GM18526 (cell line): ENCODE data around the gene TMEM120A.

Source experiments
- POLR2A ChIP-seq: IDR thresholded peaks from 3 replicates; pipeline ENCODE4 v1.6.1; 2011; ENCODE audit not compliant: insufficient read length; ENCODE audit errors: extremely low read depth

The TMEM120A gene

GRCh38 chr7:76000566-76000965 is 6.2 kb upstream of the TMEM120A start:
- no peak for TF ChIP-seq POLR2A

DNA sequence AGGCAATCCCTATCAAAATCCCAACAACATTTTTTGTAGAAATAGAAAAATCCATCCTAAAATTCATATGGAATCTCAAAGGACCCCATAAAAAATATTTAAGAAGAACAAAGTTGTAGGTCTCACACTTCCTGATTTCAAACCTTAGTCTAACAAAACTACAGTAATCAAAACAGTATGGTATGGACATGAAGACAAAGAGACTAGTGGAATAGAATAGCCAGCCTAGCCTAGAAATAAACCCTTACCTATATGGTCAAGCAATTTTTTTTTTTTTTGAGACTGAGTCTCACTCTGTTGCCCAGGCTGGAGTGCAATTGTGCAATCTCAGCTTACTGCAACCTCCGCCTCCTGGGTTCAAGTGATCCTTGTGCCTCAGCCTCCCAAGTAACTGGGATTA is 3.6 kb upstream of the TMEM120A start:
- no peak for TF ChIP-seq POLR2A

GRCh38 chr7:75996476-75996875 is 2.1 kb upstream of the TMEM120A start:
- TF ChIP-seq POLR2A, result no peak

DNA sequence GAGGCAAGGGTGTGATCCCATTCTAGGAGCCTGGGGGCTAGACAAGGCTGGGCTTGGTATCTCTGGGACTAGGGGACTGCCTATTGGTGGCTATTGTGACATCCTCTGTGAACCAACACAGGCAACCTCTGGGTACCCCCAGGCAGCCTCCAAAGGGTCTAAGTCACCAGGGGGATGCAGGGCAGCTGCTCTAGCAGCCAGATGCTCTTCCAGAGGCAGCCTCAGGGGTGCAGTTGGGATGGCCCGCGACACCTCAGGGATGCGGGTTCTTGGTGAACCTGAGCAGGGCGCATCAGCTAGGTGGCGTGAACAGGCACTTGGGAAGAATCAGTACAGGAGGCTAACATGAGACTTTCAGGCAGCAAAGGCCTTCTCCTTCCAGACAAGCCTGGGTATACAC is 1.6 kb upstream of the TMEM120A start:
- no peak for TF ChIP-seq POLR2A

DNA sequence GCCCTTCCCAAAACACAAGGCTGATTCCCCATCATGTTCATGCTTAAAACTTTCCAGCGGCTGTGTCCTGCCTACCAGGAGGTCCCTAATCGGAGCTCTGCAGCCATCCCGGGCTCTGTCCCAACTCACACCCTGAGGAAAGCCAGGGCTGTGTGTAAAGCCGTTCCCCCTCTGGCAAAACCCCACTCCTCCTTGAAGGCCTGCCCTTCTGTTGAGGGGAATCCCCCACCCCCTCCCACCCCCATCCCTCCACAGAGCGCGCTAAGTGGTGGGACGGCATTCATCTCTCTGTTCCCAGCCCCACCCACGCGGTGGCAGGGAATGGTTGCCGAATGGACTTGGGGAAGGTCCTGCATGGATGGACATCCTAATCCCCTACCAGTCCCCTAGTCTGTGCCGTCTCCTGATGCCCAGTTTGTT is 667 bp upstream of the TMEM120A start:
- no peak for TF ChIP-seq POLR2A

GRCh38 chr7:75993689-75994387 is 557 bp downstream of the TMEM120A start:
- TF ChIP-seq POLR2A, result no peak

GRCh38 chr7:75992083-75992755 is 2.2 kb downstream of the TMEM120A start:
- no peak for TF ChIP-seq POLR2A

GRCh38 chr7:75991531-75992082 is 2.8 kb downstream of the TMEM120A start:
- TF ChIP-seq POLR2A, result no peak

- TF ChIP-seq POLR2A, result no peak
These were observed 4.7 kb downstream of the TMEM120A start for GRCh38 chr7:75989500-75990388.

DNA sequence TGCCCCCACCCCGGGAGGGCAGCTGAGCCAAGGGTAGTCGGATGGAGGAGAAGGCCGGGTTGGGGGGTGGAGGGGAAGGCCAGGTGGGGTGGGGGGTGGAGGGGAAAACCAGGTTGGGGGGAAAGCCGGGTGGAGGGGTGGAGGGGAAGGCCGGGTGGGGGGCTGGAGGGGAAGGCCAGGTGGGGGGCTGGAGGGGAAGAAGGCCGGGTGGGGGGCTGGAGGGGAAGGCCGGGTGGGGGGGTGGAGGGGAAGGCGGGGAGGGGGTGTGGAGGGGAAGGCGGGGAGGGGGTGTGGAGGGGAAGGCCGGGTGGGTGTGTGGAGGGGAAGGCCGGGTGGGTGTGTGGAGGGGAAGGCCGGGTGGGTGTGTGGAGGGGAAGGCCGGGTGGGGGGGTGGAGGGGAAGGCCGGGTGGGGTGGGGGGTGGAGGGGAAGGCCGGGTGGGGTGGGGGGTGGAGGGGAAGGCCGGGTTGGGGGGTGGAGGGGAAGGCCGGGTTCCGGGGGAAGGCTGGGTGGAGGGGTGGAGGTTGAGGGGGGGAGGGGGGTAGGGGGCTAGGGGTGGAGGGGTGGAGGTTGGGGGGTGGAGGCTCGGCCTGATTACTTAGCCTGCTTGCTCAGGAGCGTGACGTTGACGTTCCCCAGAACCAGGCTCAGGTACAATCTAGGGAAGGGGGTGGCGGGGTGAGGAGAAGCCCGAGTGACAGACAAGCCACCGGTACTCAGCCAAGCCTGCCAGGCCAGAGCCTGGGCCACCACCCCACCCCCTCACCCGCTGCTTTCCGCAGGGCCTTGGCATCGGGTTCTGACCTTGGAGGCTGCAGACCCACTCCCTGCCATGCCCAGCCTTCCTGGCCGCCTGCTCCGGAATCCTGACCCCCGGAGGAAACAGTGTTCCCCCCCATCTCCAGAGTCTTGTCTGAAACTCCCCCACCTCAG is 5.6 kb downstream of the TMEM120A start:
- no peak for TF ChIP-seq POLR2A

GRCh38 chr7:75987805-75988567 is 6.4 kb downstream of the TMEM120A start:
- TF ChIP-seq POLR2A, result no peak

DNA sequence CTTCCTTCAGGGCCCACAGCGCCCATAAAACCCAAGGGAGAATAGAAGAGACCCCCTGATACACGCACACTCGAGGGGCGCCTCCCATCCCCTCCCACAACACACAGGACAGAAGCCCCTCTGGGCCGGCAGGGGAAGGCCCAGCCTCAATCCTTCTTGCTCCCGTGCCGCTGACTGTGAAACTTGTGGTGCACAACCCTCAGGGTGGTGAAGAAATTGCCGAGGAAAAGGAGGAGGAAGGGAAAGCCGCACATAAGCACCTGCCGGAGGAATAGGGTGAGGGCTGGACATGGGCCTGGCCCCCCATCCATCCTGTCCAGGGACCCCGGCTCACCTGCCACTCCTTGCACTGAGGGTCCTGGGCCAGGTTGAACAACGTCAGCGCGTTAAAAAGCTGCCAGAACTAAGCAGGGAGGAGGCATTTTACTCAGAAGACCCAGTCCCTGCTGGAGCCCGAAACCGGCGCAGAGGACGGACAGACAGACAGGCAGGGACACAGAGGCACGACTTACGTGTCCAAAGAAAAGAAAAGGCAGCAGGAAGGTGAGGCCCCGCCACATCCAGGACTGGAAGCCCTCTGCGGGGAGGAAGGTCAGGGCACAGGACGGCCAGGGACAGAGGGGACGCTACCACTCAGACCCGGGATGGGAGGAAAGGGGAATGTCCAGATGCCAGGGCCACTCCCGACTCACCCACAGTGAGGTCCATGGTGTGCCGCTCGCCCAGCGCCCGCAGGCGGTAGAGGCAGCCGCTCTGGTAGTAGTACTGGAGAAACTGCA is 7.2 kb downstream of the TMEM120A start:
- no peak for TF ChIP-seq POLR2A
